RKO (cell line): ENCODE results near the gene CENPM.

Source experiments
- DNase-seq: peaks from one replicate; pipeline ENCODE4 v3.0.0-alpha.2; 2016; ENCODE audit warnings: low spot score

The CENPM gene

DNA sequence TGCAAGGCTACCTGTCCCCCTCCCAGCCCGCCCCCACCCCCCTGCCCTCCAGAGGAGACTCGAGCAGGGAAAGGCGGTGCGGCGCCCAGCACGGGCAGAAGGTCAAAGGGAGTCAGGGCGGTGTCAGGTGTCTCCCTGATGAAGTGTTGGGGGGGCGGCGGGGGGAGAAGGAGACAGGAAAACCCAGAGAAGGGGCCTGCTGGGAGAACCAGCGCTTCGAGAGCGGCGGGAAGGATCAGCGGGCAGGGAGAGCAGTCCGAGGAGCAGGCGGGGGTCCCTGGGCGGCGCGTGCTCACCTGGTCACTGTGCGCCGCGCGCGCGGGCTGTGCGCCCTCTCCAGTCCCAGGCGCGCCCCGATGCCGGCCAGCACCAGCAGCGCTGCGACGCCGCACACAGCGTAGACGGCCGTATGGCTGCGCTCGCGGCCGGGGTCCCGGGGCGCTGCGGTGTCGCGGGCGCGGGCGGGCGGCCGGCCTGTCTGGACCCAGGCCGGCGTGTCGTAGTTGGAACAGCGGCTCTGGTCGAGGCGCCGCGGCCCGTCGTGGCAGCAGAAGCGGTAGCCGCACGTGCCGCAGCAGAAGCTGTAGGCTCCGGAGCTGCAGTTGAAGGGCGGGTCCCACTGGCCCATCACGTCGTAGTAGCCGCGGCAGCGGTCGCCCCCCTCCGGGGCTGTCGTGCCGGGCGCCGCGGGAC is 33.0 kb downstream of the CENPM start:
- no peak for DNase-seq

DNA sequence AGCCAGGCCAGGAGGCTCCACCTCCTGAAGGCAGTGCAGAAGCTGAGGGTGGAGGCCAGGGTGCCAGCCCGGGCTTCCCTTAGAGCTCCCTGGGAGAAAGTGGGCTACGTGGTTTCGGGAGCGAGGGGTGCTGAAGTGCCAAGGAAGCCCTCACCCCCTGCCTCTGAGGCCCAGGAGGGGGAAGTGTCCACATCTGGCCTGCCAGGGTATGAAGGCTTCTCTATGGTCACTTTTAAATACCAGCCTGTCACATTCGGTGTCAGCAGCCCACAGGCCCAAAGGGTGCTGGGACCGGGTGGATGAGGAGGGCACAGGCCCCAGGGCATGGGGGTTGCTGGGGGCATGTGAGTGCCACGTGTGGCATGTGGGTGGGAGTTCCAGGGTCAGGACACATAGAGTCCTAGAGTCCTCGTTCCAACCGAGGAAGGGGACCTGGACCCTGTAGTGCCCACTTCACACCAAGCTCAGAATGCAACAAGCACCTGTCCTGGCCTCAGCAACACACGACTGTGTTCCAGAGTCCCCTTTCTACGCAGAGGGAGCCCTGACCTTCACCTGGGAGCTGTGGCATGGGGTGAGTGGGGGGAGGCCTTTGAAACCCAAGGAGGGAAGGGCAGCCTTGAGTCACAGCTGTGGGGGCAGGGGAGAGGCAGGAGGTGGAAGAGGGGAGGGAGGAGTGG is 33.8 kb downstream of the CENPM start:
- DNase-seq = no peak

DNA sequence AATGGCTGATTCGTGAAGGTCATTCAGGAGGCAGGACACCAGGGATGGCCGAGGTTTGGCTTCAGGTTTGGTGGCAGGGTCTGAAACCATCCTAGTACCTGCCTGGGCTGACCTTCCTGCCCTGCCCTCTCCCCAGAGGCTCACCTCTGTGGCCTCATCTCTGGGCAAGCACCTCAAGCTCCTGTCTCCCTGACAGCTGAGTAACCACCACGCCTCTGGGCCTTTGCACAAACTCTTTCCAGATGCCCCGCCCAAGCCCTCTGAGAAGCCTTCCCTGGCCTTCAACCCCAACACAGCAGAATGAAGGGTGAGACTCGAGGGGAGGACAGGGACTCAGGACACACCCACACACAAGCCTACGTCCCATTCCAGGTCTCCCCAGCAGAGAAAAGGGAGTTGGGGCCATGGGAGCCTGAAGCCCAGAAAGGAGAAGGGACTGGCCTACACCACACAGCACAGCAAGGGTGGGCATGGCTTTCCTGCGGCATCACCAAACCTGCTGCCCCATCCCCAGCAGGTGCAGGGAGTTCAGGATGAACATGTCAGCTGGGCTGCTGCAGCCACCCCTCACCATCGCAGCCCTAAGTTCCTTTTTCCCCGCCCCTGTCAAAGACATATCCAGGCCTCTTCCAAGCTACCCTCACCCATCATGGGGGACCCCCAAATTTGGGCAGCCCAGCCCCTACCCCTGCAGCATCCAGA is 34.5 kb downstream of the CENPM start:
- DNase-seq = no peak

DNA sequence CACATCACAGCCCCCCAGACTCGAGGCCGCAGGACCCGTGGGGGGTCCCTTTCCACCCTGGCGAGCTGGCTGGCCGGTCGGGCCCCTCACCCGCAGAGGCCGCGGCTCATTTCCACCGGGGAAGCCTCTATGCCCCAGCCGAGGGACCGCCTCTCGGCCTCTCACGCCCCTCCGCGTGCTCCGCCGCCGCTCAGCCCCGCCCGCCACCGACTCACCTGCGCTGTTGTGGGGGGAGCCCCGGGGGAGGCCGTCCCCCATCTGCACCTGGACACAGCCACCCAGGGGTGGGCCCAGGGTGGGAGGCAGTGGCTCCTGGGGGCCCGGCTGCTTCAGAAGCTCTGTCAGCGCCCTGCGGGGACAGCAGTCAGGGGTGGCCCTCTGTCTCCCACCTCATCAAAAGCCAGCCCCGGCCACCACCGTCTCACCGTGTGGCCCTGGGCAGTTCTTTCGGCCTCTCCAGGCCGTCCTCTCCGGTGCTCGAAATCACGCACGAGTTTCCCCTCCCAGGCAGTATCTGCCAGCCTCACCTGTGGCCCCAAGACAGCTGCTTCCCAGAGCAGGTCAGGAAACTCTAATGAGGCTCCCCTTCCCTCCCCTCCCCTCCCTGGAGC is 35.8 kb downstream of the CENPM start:
- no peak for DNase-seq

DNA sequence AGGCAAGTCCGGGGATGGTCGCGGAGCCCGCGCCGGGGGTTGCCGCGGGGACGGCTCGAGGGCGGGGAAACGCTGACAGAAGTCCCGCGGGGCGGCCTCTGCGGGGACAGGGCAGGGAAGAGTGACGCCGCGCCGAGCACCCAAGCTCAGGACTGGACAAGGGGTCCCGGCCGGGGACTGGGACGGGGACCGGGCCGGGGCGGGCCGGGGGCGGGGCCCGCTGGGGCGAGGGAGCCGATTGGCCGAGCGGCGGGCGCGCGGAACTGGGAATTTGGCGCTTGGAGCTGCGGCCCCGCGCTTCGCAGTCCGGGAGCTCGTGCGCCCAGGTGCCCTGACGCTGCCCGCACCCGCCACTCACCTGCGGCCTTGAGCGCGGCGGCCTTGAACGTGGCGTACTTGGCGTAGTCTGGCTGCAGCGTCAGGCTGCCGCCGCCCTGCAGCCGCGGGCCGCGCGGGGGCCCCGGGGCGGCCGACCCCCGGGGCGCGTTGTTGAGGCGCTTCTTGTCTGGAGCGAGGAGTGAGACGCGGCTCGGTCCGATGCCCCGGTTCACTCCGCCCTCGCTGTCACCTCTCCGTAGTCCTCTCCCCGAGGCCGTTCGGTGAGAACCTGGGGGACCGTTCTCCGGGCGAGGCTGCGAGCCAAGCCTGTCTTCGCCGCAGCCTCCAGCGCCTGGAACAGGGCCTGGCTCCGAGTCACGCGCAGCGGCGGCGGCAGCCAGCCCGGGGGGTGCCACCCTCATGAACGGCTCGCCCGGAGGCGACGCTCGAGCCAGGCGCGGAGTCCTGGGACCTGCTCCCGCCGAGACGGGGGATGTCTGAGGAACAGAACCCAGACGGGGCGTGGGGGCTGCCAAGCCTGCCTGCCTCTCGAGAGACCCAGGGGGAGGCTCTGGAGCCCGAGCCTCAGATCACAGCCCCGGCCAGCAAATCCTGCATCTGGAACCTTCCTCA is 36.6 kb downstream of the CENPM start:
- DNase-seq = no peak

DNA sequence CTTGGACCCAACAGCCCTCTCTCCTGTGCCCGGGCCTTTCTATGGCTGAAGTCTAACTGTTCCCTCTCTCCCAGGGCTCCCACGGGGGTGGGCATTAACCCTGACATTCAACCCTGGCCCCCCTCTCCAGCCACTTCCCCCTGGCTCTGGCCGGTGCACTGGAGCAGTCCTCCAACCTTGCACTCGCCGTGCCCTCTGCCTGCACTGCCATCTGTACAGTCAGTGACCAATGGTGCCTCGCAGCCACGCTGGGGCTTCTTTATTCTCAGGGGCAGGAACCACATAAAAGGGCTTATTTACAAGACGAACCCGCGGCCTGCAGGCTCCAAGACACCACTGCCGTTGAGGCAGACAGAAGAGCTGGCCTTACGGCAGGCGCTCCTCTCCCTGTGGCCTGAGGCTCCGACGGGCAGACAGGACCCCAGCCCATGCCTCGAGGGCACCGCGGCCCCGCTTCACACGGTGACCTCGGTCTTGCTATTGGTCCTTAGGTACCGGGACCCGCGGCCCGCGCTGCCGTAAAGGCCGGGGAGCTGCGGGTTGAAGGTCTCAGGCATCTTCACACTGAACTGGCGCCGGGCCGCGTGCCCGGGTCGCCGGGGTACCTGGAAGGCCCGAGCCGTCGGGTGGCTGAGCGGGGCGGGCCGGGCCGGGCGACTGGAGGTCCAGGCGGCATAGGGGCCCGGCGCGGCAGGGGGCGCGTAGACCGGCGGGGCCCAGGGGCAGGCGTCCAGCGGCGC is 37.5 kb downstream of the CENPM start:
- no peak for DNase-seq

DNA sequence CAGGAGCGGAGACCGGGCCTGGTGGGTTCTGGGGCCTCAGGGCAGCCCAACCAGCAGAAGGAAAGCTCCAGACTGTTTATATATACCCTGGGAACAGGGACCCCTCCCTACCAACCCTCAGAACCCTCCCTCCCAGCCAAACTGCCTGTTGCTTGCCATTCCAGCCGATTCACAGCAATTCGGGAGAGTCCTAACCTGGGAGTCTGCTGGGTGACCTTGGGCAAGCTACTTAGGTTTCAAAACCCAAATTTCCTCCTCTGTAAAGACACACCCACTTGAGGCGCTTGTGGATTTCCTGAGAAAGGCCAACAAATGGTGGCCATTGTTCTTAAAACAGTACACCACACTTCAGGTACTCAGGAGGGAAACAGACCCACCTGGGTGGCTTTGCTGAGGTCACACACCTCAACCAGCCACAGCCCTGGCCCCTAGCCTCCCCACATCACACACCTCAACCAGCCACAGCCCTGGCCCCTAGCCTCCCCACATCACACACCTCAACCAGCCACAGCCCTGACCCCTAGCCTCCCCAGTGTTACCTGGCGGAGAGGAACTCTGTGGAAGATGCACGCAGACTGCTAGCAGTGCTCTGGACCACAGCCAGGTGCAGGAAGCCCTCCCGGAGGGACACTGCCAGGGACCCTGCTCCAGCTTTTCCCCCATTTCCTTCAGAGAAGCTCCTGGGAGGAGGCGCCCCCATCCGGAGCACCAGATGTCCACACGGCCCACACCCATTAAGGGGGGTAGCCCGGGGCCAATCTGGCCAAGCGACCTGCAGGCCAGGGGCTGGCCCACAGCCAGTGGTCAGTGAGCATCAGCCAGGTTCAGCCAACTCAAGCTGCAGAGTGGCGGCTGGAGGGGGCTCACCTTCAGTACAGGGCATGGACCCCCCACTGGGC is 38.3 kb downstream of the CENPM start:
- DNase-seq = no peak

DNA sequence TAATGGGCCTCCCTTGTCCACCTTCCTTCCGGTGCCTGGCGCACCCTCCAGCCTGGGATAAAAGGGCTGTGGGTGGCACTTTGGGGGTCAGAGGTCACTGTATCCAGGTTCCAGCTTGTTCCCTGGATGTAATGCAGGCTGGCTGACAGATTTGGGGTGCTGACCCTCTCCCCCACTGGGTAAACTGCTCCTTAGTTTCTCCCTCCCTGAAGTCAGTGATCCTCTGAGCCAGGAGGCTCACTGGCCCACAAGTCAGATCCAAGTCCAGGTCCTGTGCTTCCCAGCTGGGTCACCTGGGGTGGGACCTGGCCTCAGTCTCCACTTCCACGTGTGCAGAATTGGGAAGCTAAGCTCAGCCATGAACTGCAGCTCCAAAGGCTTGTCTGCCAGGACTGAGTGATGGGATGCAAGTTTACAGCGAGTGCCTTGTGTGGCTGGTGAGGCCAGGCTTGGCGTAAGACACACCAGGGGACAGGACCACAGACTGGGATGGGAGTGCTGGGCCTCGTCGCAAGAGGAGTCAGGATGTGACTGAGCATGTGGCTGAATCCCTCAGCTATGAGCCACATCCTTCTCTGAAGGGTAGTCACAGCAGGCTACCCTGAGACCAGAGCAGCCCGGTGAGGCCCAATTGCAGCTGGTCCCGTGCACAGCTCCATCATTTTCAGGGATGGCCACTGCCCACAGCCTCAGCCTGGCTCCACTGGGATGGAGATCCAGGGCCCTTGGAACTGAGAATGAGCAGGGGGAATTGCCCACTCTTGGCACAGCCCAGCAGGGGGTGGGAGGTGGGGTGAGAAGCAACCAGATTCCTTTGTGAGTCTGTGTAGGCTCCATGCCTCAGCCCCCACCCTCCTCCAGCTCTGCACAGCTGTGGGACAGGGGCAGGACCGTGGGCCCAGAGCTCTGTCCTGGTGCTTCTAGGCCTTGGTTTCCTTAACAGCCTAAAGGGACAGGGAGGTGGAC is 39.2 kb downstream of the CENPM start:
- DNase-seq = peak; percentile 49

DNA sequence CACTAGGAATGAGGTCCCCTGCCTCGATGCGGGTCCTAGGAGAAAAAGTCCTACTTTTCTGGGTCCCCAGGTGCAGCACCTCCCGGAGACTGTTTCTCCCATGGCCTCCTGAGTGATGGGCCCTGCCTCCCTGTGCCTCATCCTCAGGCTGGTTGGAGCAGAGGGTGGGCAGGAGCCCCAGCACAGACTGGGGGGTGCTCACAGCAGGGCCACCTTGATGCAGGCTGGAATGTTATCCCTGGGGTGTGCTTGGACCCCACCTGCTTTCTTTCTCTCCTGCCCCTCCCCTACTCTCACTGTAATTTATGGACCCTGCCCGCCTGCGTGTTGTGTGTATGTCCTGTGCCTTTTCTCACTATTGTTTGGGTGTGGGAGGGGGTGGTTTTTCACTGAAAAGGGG is 40.1 kb downstream of the CENPM start:
- DNase-seq = no peak

DNA sequence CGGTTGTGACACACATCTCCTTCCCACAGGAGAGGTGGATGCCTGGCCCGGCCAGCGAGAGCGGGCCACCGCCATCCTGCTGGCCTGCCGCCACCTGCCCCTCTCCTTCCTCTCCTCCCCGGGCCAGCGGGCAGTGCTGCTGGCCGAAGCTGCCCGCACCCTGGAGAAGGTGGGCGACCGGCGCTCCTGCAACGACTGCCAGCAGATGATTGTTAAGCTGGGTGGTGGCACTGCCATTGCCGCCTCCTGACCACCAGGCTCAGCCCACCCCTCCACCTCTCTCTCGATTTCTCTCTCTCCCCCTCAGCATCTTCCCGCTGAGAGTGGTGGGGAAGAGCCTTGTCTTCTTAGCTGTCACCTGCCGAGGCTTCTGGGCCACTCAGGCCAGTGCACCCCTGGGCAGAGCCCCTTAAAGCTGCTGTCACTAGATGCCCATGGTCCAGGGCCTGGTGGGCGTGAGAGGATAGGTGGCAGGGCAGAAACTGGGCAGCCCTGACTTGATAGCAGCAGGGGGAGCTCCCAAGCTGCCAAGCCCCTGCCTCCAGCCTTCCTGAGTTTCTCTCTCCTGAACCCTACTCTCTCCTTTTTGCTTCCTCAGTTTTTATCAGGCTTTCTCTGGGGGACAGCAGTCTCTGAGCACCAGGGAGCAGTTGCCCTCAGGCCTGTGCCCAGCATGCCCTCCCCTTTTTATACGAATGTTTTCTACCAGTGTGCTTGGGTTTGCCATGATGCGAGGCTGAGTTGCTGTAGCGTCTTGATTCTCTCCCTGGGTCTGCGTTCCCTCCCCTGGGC is 41.3 kb downstream of the CENPM start:
- no peak for DNase-seq

DNA sequence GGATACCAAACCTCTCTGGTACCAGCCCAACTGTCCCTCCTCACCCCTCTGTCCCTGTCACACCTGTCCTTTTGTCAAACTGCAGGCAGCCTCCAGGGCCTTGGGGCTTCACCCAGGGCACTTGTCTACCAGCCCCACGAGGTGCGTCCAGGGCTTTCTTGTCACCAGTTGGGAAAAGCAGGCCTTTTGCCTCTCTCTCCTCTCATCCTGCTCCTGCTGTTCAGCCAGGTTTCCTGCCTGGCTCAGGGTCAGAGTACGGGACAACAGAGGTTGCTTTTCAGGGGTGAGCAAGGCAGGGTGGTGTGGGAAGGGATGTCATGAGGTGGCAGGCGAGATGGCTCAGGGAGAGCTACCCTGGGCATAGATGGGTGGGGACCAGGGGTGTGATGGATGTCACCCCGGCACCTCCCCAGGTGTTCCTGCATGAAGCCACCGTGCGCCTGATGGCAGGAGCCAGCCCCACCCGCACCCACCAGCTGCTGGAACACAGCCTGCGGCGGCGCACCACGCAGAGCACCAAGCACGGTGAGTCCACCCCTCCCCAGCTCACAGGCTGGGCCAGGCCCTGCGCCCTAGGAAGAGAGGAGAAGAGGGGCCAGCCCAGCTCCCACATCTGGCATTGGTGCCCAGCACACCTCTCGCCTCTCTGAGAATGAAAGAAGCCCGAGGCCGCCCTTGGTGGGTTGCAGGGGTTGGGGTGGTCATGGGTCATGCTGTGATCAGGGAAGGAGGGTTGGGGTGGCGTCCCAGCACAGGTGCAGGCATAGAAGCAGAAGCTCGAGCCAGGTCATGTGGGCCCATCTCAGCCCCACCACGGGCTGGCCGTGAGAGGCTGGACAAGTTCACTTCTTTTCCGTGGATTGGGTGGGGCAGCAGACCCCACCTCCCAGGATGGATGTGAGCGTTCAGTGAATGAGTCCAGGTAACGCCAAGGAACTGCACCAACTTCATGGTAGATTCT is 42.2 kb downstream of the CENPM start:
- DNase-seq = no peak

DNA sequence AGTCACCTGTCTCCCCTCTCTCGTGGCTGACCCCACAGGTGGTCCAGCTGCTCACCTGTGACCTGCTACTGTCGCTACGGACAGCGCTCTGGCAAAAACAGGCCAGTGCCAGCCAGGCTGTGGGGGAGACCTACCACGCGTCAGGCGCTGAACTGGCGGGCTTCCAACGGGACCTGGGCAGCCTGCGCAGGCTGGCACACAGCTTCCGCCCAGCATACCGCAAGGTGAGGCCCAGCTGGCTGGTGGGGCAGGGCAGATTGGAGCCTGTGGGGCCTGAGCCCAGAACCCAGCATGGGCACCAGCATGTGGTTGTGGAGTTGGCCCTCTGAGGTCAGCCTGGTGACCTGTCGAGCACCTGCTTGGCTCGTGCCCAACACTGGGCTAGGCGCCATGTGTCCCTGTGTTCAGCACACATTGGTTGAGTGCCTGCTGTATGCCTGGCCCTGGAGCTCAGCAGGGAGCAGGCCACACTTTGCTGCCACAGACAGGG is 44.0 kb downstream of the CENPM start:
- no peak for DNase-seq

DNA sequence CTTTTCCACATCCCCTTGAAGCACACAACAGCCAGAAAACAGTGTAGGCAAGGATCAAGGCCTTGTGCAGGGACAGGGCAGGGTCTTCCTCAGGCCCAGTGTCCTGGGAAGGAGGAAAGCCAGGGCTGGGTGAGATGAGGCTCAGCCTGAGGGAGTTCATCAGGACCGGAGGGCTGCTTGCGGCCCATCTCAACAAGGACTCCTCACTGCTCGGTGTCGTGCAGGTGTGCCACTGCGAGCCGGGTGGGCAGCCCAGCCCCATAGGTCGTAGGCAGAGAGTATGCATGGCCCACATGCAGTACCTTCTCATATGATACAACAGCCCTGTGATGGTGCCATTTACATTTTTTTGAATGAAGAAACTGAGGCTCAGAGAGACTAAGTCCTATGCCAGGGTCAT is 44.9 kb downstream of the CENPM start:
- no peak for DNase-seq

DNA sequence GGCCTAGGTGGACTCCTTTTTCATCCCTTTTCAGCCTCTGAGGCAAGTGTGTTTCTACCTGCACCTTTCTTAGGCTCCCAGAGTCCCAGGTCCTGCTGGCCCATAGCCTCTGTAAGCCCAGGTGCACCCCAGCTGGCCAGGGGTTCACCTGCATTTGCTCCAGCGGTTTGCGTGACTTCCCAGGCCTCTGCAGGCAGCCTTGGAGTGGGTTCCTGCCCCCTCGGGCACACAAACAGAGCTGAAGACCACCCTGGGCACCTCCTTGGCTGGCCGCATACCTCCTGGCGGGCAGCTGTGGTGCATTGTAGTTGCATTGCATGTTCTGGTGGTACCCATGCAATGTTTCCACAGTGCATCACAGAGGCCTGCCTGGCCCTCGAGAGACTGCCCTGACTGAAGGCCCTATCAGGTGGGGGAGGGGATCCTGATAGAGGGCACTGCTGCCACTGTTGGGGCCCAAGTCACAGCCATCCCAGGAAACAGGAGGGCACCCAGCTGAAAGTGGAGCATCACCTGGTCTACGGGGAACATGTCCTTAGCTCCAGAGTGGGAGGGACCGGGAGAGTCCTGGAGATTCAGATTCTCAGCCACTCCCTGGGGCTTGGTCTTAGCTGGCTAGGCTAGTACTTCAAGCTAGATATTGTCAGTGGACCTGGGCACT is 46.2 kb downstream of the CENPM start:
- DNase-seq = no peak

DNA sequence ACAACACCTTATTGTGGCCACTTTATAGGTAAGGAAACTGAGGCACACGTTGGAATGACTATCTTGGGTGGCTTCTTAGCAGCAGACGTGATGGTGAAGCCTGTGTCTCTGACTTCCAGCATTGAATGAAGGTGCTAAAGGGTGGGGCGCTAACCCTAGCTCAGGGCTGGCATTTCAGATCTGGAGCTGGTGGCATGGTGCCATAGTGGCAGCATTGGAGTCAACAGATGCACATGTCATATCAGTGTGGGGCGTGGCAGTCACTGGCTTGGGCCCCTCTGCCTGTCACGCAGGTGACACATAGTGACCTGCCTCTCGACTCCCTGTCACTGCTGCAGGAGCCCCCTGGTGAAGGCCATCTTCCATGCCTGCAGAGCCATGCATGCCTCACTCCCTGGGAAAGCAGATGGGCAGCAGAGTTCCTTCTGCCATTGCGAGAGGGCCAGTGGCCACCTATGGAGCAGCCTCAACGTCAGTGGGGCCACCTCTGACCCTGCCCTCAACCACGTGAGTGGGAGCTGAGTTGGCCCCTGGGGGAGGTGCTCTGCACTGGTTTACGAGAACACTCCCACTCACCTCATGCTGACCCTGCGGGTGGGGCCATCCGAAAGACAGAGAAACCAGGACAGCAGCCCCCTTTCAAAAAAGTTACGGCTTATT is 46.8 kb downstream of the CENPM start:
- no peak for DNase-seq

DNA sequence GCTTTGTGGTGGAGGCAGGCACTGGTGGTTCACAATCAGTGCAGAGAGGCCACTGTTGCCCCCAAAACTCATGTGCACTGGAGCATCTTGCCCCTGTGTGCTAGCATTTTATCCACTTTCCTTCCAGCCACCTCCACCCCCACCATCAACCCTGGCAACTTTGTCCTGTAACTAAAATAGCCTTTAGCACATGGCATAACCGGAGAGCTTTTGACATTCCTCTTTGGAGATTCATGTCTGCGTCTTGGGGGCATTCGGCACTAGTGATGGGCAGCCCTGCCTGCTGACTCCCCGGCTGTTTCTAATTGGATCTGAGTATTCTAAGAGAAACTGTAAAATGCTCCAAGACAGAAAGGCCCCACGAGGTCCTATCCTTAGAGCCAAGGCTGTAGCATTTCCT is 47.8 kb downstream of the CENPM start:
- no peak for DNase-seq
